Loucy (cell line): ENCODE results near the gene MLF2.
A peak's percentile ranks its signal among the peaks of the same experiment; 100 is the strongest.

Experiments
- H2AFZ ChIP-seq: fragments of 200-600 bp; sonication (generic); 2 replicates; pipeline ENCODE4 v1.6.0; 2016; ENCODE audit warnings: antibody characterized with exemption, mild to moderate bottlenecking, low read length, moderate library complexity
- H3F3A ChIP-seq: fragments of 200-600 bp; 2 replicates; pipeline ENCODE4 v1.6.0; 2016; ENCODE audit warnings: antibody characterized with exemption, low read depth, mild to moderate bottlenecking
- H3K27me3 ChIP-seq: fragments of 200-600 bp; sonication (generic); 2 replicates; pipeline ENCODE4 v1.6.1; 2014; ENCODE audit warnings: low read length, mild to moderate bottlenecking; ENCODE audit not compliant: insufficient read depth, poor library complexity, severe bottlenecking
- H3K36me3 ChIP-seq: fragments of 200-600 bp; sonication (generic); 2 replicates; pipeline ENCODE4 v1.6.1; 2016; ENCODE audit warnings: low read length; ENCODE audit not compliant: insufficient read depth
- H3K4me1 ChIP-seq: fragments of 200-600 bp; sonication (generic); 2 replicates; pipeline ENCODE4 v1.5.1; 2014; ENCODE audit warnings: low read length, mild to moderate bottlenecking; ENCODE audit not compliant: insufficient read depth, poor library complexity, severe bottlenecking
- H3K4me2 ChIP-seq: fragments of 200-600 bp; sonication (generic); 2 replicates; pipeline ENCODE4 v1.6.0; 2014; ENCODE audit warnings: antibody characterized with exemption, low read length, low read depth, mild to moderate bottlenecking; ENCODE audit not compliant: poor library complexity, severe bottlenecking
- H3K4me3 ChIP-seq: fragments of 200-600 bp; sonication (generic); 2 replicates; pipeline ENCODE4 v1.5.1; 2014; ENCODE audit warnings: low read length, mild to moderate bottlenecking, mixed read lengths; ENCODE audit not compliant: poor library complexity, severe bottlenecking
- H3K79me2 ChIP-seq: fragments of 200-600 bp; sonication (generic); 2 replicates; pipeline ENCODE4 v1.6.1; 2014; ENCODE audit warnings: low read length; ENCODE audit not compliant: insufficient read depth
- H3K9ac ChIP-seq: fragments of 200-600 bp; sonication (generic); 2 replicates; pipeline ENCODE4 v1.6.0; 2014; ENCODE audit warnings: mild to moderate bottlenecking, low read depth, low read length, moderate library complexity; ENCODE audit not compliant: poor library complexity, severe bottlenecking
- H3K9me2 ChIP-seq: fragments of 200-600 bp; sonication (generic); replicated peaks from 2 replicates; pipeline ENCODE4 v1.6.1; 2016; ENCODE audit warnings: low read depth, low read length, mixed read lengths
- H3K9me3 ChIP-seq: fragments of 200-600 bp; sonication (generic); 2 replicates; pipeline ENCODE4 v1.6.1; 2014; ENCODE audit warnings: mild to moderate bottlenecking, antibody characterized with exemption, low read length, low read depth; ENCODE audit not compliant: insufficient read depth
- H4K20me1 ChIP-seq: fragments of 200-600 bp; sonication (generic); 2 replicates; pipeline ENCODE4 v1.6.0; 2014; ENCODE audit warnings: antibody characterized with exemption, low read length, mild to moderate bottlenecking; ENCODE audit not compliant: insufficient read depth, poor library complexity, severe bottlenecking
- EZH2phosphoT487 ChIP-seq: fragments of 200-600 bp; IDR thresholded peaks from 2 replicates; pipeline ENCODE4 v1.6.1; 2018; ENCODE audit warnings: antibody characterized with exemption, mild to moderate bottlenecking, moderate library complexity, borderline replicate concordance
- TF ChIP-seq, protein P1 (sequence below): fragments of 200-600 bp; sonication (generic); conservative IDR thresholded peaks from 2 replicates; pipeline ENCODE4 v1.5.1; 2014; ENCODE audit warnings: mild to moderate bottlenecking, antibody characterized with exemption, low read length

MLF2 gene

GRCh38 chr12:6795088-6795487 lies 42.1 kb upstream of the MLF2 start:
- no peak for TF ChIP-seq EZH2phosphoT487
- TF ChIP-seq, protein P1, sequence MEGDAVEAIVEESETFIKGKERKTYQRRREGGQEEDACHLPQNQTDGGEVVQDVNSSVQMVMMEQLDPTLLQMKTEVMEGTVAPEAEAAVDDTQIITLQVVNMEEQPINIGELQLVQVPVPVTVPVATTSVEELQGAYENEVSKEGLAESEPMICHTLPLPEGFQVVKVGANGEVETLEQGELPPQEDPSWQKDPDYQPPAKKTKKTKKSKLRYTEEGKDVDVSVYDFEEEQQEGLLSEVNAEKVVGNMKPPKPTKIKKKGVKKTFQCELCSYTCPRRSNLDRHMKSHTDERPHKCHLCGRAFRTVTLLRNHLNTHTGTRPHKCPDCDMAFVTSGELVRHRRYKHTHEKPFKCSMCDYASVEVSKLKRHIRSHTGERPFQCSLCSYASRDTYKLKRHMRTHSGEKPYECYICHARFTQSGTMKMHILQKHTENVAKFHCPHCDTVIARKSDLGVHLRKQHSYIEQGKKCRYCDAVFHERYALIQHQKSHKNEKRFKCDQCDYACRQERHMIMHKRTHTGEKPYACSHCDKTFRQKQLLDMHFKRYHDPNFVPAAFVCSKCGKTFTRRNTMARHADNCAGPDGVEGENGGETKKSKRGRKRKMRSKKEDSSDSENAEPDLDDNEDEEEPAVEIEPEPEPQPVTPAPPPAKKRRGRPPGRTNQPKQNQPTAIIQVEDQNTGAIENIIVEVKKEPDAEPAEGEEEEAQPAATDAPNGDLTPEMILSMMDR = no peak
- no peaks in the 10 kb centered on the region for H3K79me2 ChIP-seq
- H3K27me3 ChIP-seq = no peaks in the 10 kb centered on the region
- no peaks in the 10 kb centered on the region for H3K9me2 ChIP-seq
- H3K4me3 ChIP-seq = no peak overlapping the region
- no peak overlapping the region for H2AFZ ChIP-seq
- H3K9me3 ChIP-seq = no peaks in the 10 kb centered on the region
- H3K4me1 ChIP-seq = peaks cover 14% of the 10 kb centered on the region
- H3K36me3 ChIP-seq = no peaks in the 10 kb centered on the region
- no peaks in the 10 kb centered on the region for H3F3A ChIP-seq
- H3K9ac ChIP-seq = no peak overlapping the region
- H4K20me1 ChIP-seq = no peaks in the 10 kb centered on the region
- H3K4me2 ChIP-seq = no peak overlapping the region

DNA sequence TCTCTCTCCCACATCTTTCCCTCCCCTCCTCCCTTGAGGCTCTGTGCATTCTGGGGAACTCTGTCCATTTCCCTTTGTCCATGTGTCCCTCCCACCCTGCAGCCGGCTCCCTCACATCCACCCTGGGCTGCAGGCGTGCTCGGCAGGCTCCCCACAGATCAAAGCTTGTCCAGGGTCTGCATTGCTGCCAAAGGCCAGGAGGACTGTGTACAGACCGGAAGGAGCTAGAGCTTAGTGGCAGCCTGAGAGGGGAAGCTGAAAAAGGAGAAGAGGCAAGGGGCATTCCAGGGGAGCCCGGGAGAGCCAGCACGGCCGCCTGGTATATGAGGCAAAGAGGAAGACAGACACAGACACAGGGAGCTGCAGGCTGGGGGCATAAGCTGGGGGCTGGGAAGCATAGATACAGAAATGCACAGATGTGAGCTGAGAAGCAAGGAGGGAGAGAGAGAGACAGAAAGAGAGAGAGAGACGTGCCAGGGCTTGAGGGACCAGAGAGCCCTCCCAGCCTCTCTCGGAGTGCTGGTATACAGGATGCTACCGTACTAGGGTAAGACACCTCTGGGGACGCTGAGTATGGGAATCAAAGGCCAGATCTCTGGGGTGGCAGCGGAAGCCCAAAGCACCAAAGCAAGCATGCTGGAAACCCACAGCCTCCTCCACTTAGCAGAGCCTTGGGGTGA lies 39.7 kb upstream of the MLF2 start:
- peak overlapping the region; percentile 52 for H3K4me3 ChIP-seq
- H3K79me2 ChIP-seq = no peaks in the 10 kb centered on the region
- no peaks in the 10 kb centered on the region for H3K9me2 ChIP-seq
- H3F3A ChIP-seq = no peaks in the 10 kb centered on the region
- H3K9ac ChIP-seq = peak overlapping the region; percentile 58
- no peak for TF ChIP-seq EZH2phosphoT487
- TF ChIP-seq, protein P1 = no peak
- no peaks in the 10 kb centered on the region for H4K20me1 ChIP-seq
- H3K36me3 ChIP-seq = no peaks in the 10 kb centered on the region
- no peaks in the 10 kb centered on the region for H3K27me3 ChIP-seq
- H3K4me2 ChIP-seq = peak overlapping the region; percentile 63
- no peaks in the 10 kb centered on the region for H3K9me3 ChIP-seq
- H3K4me1 ChIP-seq = peaks cover 20% of the 10 kb centered on the region
- H2AFZ ChIP-seq = peak overlapping the region; percentile 79

GRCh38 chr12:6791931-6792520 lies 39.1 kb upstream of the MLF2 start:
- Histone ChIP-seq H3K9me2 (no peaks in the 10 kb centered on the region), H3K4me3 (peak overlapping the region; percentile 52), H3K9me3 (no peaks in the 10 kb centered on the region), H3F3A (no peaks in the 10 kb centered on the region), H3K79me2 (no peaks in the 10 kb centered on the region), H3K27me3 (no peaks in the 10 kb centered on the region), H2AFZ (peak overlapping the region; percentile 79), H3K9ac (peak overlapping the region; percentile 58), H3K4me1 (peaks cover 21% of the 10 kb centered on the region), H3K36me3 (no peaks in the 10 kb centered on the region), H4K20me1 (no peaks in the 10 kb centered on the region), H3K4me2 (peak overlapping the region; percentile 63)
- TF ChIP-seq, protein P1 = no peak
- no peak for TF ChIP-seq EZH2phosphoT487
